GM12892 (cell line): Measurements from ENCODE around the gene CAMKK2.

Experiments
- POLR2A ChIP-seq: IDR thresholded peaks from 2 replicates; pipeline ENCODE4 v1.6.1; 2011; ENCODE audit warnings: low read depth, low read length, control low read depth
- POLR2AphosphoS5 ChIP-seq: IDR thresholded peaks from 2 replicates; pipeline ENCODE4 v1.6.1; 2011; ENCODE audit warnings: low read depth, low read length, control low read depth
- TAF1 ChIP-seq: IDR thresholded peaks from 2 replicates; pipeline ENCODE4 v1.6.1; 2011; ENCODE audit warnings: low read depth, mild to moderate bottlenecking, control low read depth, low read length, borderline replicate concordance

GRCh38 chr12:121330692-121331091 is 34.2 kb upstream of the CAMKK2 start:
- TF ChIP-seq POLR2A: no peak
- no peak for TF ChIP-seq TAF1
- TF ChIP-seq POLR2AphosphoS5: no peak
